GM19099 (cell line): ENCODE measurements around the gene NGFR.

Experiments
- POLR2A ChIP-seq: IDR thresholded peaks from 3 replicates; pipeline ENCODE4 v1.6.1; 2011; ENCODE audit warnings: low read depth; ENCODE audit not compliant: insufficient read length; ENCODE audit errors: extremely low read depth

Gene NGFR

DNA sequence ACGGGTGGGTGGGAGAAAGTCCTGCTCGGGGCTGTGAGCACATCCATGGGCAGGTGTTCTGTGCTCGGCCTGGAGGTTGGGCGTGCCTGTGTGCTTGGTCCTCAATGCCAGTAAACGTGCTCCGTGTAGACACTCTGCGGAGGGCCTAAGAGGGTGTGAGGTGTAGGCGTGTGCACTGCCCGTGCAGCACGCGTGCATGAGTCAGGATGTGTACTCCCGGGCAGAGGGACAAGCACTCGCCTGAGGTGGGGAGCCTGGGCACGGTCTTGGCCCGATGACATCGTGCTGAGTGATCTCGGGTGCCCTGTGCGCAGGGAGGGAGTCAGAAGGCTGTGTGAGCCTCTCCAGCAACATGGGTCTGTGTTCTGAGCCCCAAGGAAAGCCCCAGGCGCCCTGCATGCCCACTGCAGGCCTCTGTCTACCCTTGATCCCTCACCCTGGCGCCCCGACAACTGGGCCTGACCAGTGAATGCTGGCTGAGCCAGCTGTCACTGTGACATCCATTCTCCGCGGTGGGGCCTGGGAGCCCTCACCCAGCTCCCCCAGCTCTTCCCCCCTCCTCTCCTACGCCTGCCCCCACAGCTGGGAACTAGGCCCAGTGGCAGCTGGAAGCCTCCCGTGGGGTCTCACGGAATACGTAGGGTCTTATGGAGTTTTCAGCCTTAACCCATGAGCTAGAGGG lies 57.1 kb downstream of the NGFR start:
- no peak for TF ChIP-seq POLR2A

DNA sequence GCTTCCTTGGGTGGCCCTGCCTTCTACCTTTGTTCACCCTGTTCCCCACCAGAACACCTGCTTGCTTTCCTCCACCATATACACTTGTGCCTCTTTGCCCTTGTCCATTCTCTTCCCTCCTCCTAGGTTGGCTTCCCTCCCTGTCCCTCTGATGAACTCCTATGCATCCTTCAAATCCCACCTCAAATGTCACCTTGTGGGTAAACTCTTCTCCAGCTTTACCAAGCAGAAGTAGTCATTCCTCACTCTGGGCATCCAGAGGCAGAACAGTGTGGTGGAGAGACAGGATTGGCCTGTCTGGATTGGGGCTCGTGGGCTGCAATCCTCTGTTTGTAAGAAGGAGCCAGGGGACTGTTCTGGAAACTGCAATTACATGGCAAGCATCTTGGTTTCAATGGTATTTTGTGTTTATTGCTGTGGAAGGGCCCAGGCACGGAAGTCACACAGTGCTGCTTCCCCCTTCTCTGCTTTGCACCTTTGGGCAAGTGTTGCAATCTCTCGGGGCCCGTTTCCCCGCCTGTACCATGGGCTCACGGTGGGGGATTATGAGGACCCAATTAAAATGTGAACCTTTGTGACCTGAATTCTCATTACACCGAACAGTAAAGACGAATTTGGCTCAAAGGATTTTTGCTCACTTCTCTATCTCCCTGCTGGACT lies 58.7 kb downstream of the NGFR start:
- no peak for TF ChIP-seq POLR2A

DNA sequence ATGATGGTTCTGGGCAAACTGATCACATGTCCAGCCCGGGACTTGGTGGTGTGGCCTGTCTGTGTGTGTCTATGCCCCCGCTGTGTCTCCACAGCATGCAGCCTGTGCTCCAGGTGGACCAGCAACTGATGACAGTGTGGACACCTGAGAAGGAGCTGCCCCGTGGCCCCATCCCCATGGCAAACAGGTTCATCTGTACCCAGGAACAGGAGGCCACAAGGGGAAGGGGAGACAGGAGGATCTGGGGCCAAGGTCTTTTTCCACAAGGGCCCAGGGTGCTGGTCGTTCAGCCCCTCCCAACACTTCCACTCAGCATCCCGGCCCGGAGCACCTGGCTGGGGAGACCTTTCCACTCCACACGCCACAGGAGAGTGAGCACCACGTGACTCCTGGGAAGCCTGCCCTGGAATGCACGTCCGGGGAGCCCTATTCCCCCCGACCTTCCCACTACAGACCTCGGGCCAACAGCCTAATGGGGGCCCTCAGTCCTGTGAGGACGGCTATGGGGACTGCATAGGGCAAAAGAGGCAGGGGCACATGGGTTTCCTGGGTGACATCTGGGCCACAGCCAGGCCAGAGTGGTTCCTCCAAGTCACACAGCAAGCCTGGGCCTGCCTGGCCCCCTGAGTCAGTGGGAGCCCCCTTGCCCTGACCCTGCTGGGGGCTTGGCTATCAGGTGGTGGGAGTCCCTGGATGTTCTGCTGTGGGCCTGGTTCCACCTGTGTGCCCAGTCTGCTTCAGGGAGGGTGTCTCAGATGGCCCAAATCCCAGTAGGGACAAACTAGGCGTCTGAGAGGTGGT lies 59.8 kb downstream of the NGFR start:
- no peak for TF ChIP-seq POLR2A

DNA sequence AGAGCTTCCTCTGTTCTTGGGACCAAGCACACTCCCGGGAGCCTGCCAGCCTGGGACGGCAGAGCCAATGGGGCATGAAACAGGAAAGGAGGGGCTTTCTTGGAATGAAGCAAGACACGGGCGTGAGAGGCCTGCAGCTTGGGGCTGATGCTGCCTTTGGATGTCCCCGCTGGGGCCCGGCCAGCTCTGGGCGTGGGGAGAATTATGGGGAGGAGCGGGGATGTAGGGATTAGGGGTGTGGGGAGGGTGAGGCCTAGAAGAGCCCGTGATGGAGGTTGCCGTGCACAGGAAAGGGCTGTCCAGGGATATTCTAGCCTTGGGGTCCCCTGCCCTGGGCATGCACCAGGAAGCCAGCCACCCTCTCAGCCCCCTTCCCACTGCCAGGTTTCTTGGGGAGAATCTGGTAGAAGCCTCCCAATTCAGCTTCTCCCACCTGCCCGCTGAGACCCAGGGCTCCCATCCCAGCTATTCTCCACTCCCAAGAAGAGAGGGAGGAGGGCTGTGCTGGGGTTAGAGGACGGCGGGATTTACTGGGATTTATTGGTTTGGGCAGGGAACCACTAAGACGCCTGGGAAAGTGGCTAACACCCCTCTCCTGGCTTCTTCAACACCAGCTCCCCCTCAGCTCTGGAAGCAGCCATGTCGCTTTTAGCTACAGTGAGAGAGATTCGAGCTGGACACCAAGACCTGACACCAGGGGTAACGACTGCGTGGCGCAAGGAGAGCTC lies 60.6 kb downstream of the NGFR start:
- no peak for TF ChIP-seq POLR2A

DNA sequence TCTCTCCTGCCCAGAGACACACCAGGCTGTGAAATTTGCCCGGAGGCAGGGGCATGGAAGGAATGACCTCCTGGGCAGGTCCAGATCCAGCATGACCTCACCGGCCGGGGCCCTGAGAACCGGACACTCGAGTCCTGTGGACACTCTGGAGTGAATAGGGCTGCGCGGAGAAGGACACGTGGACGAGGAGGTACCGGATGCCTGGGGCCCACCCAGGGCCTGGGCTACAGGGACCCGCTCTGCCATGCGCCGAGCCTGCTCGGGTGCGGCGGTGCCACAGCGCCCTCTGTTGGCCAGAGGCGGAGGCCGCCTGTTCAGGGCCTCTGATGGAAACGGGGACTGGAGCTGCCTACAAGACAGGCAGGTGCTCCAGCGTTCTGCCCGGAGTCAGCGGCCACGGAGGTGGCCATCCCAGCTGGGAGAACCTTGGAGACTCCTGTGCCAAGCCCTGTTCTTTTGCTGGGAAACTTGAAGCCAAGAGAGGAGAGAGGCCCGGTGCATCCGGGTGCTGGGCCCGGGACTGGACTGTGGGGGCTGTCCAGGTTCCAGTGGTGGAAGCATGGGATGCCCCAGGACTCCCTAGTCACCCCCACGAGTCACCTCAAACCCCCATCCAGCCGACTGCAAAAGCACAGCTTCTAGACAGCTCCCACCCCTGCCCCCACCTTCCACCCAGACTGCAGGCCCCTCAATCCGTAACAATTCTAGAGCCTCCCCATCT lies 61.3 kb downstream of the NGFR start:
- no peak for TF ChIP-seq POLR2A

DNA sequence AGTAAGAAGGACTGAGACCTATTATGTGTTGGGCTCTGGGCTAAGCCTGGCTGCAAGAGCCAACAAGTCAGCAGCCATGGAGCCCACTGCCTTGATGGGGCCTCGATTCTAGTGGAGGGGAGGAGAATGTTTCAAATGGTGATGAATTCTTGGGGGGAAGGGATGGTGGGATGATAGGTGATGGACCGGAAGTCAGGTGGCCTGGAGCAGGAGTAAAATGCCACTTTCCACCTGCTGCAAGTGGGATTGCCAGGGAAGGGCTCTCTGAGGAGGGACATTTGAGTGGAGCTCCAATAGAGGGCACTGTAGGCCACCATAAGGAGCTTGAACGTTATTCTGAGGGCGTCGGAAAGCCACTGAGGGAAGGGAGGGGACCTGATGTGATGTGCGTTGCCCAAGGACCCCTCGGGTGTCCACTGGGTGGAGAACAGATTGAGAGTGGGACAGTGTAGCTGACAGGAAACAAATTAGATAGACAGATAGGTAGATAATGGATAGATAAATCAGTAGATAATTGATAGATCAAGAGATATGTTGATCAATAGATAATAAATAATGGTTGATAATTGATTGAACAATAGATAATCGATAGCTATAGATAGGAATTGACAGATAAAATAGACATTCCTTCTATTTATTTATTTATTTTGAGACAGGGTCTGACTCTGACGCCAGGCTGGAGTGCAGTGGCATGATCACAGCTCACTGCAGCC lies 62.4 kb downstream of the NGFR start:
- no peak for TF ChIP-seq POLR2A
